NCI-H2196 (cell line): Measurements from ENCODE around the gene RCOR2.

Source experiments
- DNase-seq: peaks from one replicate; lab custom pipeline; 2025; ENCODE audit not compliant: unreplicated experiment; lab: John Stamatoyannopoulos, UW

The RCOR2 gene

GRCh38 chr11:63923319-63923718 lies 6.4 kb upstream of the RCOR2 start:
- DNase-seq = no peak

- no peak for DNase-seq
Measured at GRCh38 chr11:63922673-63923192, 5.8 kb upstream of the RCOR2 start.

GRCh38 chr11:63920939-63921417 lies 4.0 kb upstream of the RCOR2 start:
- no peak for DNase-seq

GRCh38 chr11:63920126-63920938 lies 3.4 kb upstream of the RCOR2 start:
- DNase-seq = no peak

GRCh38 chr11:63919267-63920125 lies 2.5 kb upstream of the RCOR2 start:
- DNase-seq = no peak

GRCh38 chr11:63918507-63919191 lies 1.7 kb upstream of the RCOR2 start:
- no peak for DNase-seq

- DNase-seq = no peak
Measured at GRCh38 chr11:63917692-63918506, 935 bp upstream of the RCOR2 start.

- peak; percentile 36 for DNase-seq
Measured at GRCh38 chr11:63915961-63916836, 765 bp downstream of the RCOR2 start.

- no peak for DNase-seq
Measured at GRCh38 chr11:63914896-63915691, 1.9 kb downstream of the RCOR2 start.

- no peak for DNase-seq
Measured at GRCh38 chr11:63913866-63914830, 2.8 kb downstream of the RCOR2 start.

GRCh38 chr11:63912678-63913077 lies 4.3 kb downstream of the RCOR2 start:
- DNase-seq = no peak

- no peak for DNase-seq
Measured at GRCh38 chr11:63911876-63912275, 5.1 kb downstream of the RCOR2 start.

GRCh38 chr11:63911440-63911839 lies 5.5 kb downstream of the RCOR2 start:
- no peak for DNase-seq

- DNase-seq = no peak
Measured at GRCh38 chr11:63910675-63911074, 6.3 kb downstream of the RCOR2 start.

- no peak for DNase-seq
Measured at GRCh38 chr11:63909591-63910506, 7.1 kb downstream of the RCOR2 start.

GRCh38 chr11:63908631-63909401 lies 8.1 kb downstream of the RCOR2 start:
- no peak for DNase-seq
